Gastroesophageal sphincter (tissue), 4 donors: ENCODE results near the gene HACD2. TPM values are rescaled to one million over a fixed set of nuclear protein-coding genes. Genes with fewer than 3 reads are reported as not detected.

Experiments used
- ATAC-seq: fragments of 150-250 bp; one replicate; pipeline ENCODE4 v1.9.1; 2016; ENCODE audit warnings: mild to moderate bottlenecking, moderate library complexity
- H3K27ac ChIP-seq, 4 donors: fragments of 200-600 bp; sonication (generic) in 3 of 4; 1 replicate in 3 of 4; 2 replicates in 1 of 4; pipeline ENCODE4 v1.5.1; 2016 to 2019
- H3K27me3 ChIP-seq: fragments of 200-600 bp; sonication (generic); one replicate; pipeline ENCODE4 v1.5.1; 2019
- H3K36me3 ChIP-seq, 2 donors: fragments of 200-600 bp; sonication (generic); one replicate each; pipeline ENCODE4 v1.5.1; 2019; ENCODE audit warnings: control low read depth in 1 of 2
- H3K4me1 ChIP-seq, 3 donors: fragments of 200-600 bp; sonication (generic); 1 replicate in 2 of 3; 2 replicates in 1 of 3; pipeline ENCODE4 v1.5.1; 2016 to 2019; ENCODE audit warnings: control low read depth in 2 of 3
- H3K4me3 ChIP-seq, 2 donors: fragments of 200-600 bp; sonication (generic); one replicate each; pipeline ENCODE4 v1.5.1; 2019; ENCODE audit warnings: mild to moderate bottlenecking in 1 of 2, moderate library complexity in 1 of 2
- H3K9me3 ChIP-seq, 3 donors: fragments of 200-600 bp; sonication (generic); one replicate each; pipeline ENCODE4 v1.5.1; 2017 to 2019; ENCODE audit warnings: control low read depth in 2 of 3
- EP300 ChIP-seq: sonication (generic); formaldehyde crosslinking; IDR thresholded peaks from one replicate; pipeline ENCODE4 v1.6.1; 2017; ENCODE audit warnings: antibody characterized with exemption, mild to moderate bottlenecking
- POLR2A ChIP-seq, 2 donors: fragments of 450-650 bp; IDR thresholded peaks; one replicate each; pipeline ENCODE4 v1.6.1; 2017; ENCODE audit warnings: antibody characterized with exemption in 2 of 2, mild to moderate bottlenecking in 2 of 2, moderate library complexity in 1 of 2
- POLR2AphosphoS5 ChIP-seq: sonication (generic); formaldehyde crosslinking; IDR thresholded peaks from one replicate; pipeline ENCODE4 v1.6.1; 2017; ENCODE audit warnings: antibody characterized with exemption
- WGBS, 2 donors: methylation state at CpG; one replicate each; pipeline ENCODE4 v1.1.5; 2018; ENCODE audit warnings: low coverage in 1 of 2; 5-methylcytosine and 5-hydroxymethylcytosine counted together
- total RNA-seq, 4 donors: library from RNA; depleted of rRNA; stranded (reverse); fragments of >200 nt; gene quantifications; one replicate each; pipeline ENCODE4 v1.1.0, GENCODE V29; 2016
- TF ChIP-seq, protein P1 (sequence below), 4 experiments: fragments of 200-600 bp in 2 of 4; fragments of 450-650 bp in 2 of 4; sonication (generic) in 1 of 4; IDR thresholded peaks; one replicate each; pipeline ENCODE4 v1.5.1; 2017 to 2019; ENCODE audit warnings: antibody characterized with exemption in 4 of 4, mild to moderate bottlenecking in 2 of 4, moderate library complexity in 2 of 4

HACD2 gene
- total RNA-seq, 4 donors from 2014 or later = 21.3 to 36.7 (median 28.1) TPM

DNA sequence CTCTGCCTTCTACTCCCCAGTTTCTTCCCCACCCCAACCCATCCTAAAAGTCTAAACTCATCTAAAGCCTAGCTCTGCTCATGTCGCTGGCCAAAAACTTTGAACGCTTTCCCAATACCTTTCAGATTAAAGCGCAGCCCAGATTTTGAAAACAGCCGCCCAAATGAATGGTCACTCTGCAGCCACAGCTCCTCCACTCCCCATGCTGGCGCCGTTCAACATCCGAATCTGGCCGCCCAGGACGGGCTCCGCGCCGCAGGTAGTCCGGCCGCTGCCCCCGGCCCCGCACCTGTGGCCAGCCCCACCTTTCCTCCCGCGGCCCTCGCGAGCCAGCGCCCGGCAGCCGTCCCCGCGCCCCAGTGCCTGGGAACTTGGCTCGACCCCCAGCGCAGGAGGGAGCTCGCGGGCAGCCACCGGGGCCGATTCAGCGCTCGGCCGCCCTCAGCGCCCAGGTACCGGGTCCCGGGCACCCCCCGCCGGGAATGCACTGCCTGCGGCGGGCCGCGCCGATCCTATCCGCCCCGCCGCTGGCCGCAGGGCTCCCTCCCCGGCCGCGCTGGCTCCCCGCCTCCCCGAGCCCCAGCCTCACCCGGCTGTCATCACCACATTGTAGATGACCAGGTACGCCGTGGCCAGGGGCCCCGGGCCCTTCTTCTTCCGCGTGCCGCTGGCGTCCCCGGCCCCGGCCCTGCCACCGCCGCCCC is 417 bp downstream of the HACD2 start:
- peak overlapping the region; percentile 80 to 95 for H3K4me3 ChIP-seq
- WGBS, 2 donors = 0 to 5% methylated on average over 4 to 12 of the region's 65 CpGs
- peaks cover 0 to 23% of the 10 kb centered on the region in 2 donors for H3K36me3 ChIP-seq
- peak; percentile 58 for ATAC-seq
- peaks cover 0 to 37% (median 8%) of the 10 kb centered on the region in 3 donors for H3K4me1 ChIP-seq
- no peaks in the 10 kb centered on the region for H3K27me3 ChIP-seq
- TF ChIP-seq POLR2A (IDR thresholded peaks at IDR 0.05) = no peak
- TF ChIP-seq, protein P1, sequence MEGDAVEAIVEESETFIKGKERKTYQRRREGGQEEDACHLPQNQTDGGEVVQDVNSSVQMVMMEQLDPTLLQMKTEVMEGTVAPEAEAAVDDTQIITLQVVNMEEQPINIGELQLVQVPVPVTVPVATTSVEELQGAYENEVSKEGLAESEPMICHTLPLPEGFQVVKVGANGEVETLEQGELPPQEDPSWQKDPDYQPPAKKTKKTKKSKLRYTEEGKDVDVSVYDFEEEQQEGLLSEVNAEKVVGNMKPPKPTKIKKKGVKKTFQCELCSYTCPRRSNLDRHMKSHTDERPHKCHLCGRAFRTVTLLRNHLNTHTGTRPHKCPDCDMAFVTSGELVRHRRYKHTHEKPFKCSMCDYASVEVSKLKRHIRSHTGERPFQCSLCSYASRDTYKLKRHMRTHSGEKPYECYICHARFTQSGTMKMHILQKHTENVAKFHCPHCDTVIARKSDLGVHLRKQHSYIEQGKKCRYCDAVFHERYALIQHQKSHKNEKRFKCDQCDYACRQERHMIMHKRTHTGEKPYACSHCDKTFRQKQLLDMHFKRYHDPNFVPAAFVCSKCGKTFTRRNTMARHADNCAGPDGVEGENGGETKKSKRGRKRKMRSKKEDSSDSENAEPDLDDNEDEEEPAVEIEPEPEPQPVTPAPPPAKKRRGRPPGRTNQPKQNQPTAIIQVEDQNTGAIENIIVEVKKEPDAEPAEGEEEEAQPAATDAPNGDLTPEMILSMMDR (IDR thresholded peaks at IDR 0.05) = peak in 2 of 4 experiments; percentile 33 to 57
- H3K27ac ChIP-seq = peak overlapping the region; percentile 74 to 96 (median 96)
- no peaks in the 10 kb centered on the region for H3K9me3 ChIP-seq

DNA sequence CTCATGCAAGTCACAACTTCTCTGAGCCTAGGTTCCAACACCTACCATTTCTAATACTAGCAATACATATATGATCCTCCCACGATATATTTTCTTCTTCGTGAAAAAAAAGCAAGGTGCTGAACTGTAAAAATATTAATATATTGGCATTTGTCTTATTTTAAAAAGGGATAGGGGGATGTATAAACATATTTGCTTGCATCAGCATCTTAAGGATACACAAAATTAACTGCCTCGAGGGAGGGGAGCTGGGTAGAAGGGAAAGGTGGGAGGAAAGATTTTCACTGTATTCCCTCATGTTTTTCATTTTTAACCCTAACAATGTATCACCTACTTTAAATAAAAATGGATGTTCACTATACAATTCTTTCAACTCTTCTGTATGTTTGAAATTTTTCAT is 1.3 kb downstream of the HACD2 start:
- H3K4me1 ChIP-seq = peaks cover 0 to 32% (median 8%) of the 10 kb centered on the region in 3 donors
- ATAC-seq = no peak
- no peak for TF ChIP-seq POLR2AphosphoS5
- no peaks in the 10 kb centered on the region for H3K27me3 ChIP-seq
- H3K9me3 ChIP-seq = no peaks in the 10 kb centered on the region
- peaks cover 0 to 31% of the 10 kb centered on the region in 2 donors for H3K36me3 ChIP-seq
- H3K27ac ChIP-seq = no peak overlapping the region
- 40 to 72% methylated on average over 1 to 3 of the region's 3 CpGs for WGBS, 2 donors
- H3K4me3 ChIP-seq = no peak overlapping the region

DNA sequence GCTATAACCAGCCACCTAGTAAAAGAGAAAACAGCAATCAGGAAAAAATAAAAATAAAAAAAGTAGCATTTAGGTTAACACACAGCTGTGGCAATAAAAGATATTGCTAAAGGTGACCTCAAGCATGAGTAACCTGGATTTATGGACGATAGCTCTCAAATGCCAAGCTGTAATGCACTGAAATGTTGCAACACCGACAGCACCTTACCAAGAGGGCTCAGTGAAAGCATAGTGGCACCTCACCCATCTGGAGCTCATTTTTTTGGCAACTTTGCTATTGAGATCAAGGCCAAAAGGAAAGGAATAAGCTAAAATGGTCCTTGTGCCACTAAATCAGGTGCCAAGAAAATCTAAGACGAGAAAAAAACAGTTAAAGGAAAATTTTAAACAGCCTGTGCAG is 2.5 kb downstream of the HACD2 start:
- H3K9me3 ChIP-seq = no peaks in the 10 kb centered on the region
- peaks cover 0 to 32% (median 8%) of the 10 kb centered on the region in 3 donors for H3K4me1 ChIP-seq
- peaks cover 0 to 39% of the 10 kb centered on the region in 2 donors for H3K36me3 ChIP-seq
- H3K27me3 ChIP-seq = no peaks in the 10 kb centered on the region
- no peak overlapping the region for H3K27ac ChIP-seq
- WGBS, 2 donors = 69 to 81% methylated on average over 2 to 3 of the region's 3 CpGs
- TF ChIP-seq, protein P1 (IDR thresholded peaks at IDR 0.05) = no peak
- no peak for TF ChIP-seq POLR2A (IDR thresholded peaks at IDR 0.05)
- no peak for ATAC-seq
- H3K4me3 ChIP-seq = no peak overlapping the region

DNA sequence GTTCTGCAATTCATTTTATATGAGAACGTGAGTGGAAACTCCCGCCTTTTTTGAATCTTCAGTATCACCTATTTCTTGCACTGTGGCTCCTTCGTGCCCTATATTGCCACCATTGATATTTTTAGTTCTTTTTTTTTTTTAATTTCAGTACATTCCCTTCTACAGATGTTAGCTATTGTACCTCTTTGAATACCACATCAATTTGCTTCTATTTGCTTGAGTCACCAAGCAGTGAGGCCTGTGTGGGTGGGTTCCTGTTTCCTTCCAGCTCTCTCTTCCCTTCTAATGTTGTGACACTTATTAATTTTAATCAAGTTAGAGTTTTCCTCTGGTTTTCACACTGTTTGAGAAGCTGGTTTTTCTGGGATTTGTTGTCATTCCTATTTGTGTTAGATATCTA is 8.7 kb downstream of the HACD2 start:
- Histone ChIP-seq H3K27ac (no peak overlapping the region), H3K9me3 (no peaks in the 10 kb centered on the region), H3K36me3 (peaks cover 0 to 47% of the 10 kb centered on the region in 2 donors), H3K27me3 (no peaks in the 10 kb centered on the region), H3K4me3 (no peak overlapping the region), H3K4me1 (no peaks in the 10 kb centered on the region)
- no peak for ATAC-seq
- TF ChIP-seq POLR2A (IDR thresholded peaks at IDR 0.05) (no peak), EP300 (no peak), POLR2AphosphoS5 (no peak)
- TF ChIP-seq, protein P1 (IDR thresholded peaks at IDR 0.05) = no peak
- 77% methylated on average over 3 of the region's 3 CpGs; no CpG with 5 or more reads in 1 of the 2 donors for WGBS, 2 donors

DNA sequence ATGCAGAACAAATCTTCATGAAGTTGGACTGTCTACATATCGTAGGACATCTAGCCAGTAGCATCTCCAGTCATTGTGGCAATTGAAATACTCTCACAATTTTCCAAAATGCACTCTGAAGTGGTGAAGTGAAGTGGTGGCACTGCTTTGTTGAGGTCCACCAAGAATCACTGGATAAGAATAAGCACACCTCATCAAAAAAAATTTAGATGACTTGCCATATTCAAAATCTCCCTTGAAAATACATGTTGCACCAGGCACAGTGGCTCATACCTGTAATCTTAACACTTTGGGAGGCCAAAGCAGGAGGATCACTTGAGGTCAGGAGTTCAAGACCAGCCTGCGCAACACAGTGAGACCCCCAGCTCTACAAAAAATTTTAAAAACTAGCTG is 12.9 kb downstream of the HACD2 start:
- no peaks in the 10 kb centered on the region for H3K9me3 ChIP-seq
- 75 to 100% methylated on average over 2 of the region's 2 CpGs for WGBS, 2 donors
- H3K36me3 ChIP-seq = peaks cover 0 to 11% of the 10 kb centered on the region in 2 donors
- TF ChIP-seq EP300 (no peak), POLR2AphosphoS5 (no peak), POLR2A (IDR thresholded peaks at IDR 0.05) (no peak)
- TF ChIP-seq, protein P1 (IDR thresholded peaks at IDR 0.05) = no peak
- H3K27ac ChIP-seq = no peak overlapping the region
- no peak for ATAC-seq
- no peak overlapping the region for H3K4me3 ChIP-seq
- H3K4me1 ChIP-seq = peaks cover 0 to 5% (median 0%) of the 10 kb centered on the region in 3 donors
- no peaks in the 10 kb centered on the region for H3K27me3 ChIP-seq
